H9 (cell line): Measurements from ENCODE around the gene MSI2. TPM values are rescaled to one million over a fixed set of nuclear protein-coding genes. Genes with fewer than 3 reads are reported as not detected.

ENCODE experiments used
- DNase-seq: peaks from one replicate; pipeline ENCODE4 v3.0.0-alpha.2; 2017
- H2AFZ ChIP-seq: one replicate; pipeline ENCODE4 v1.6.1; 2013; ENCODE audit warnings: mild to moderate bottlenecking, low read length, control low read depth, moderate library complexity
- H2AK5ac ChIP-seq: 2 replicates; pipeline ENCODE4 v1.6.1; 2013; ENCODE audit warnings: low read length, control low read depth, mixed read lengths; ENCODE audit not compliant: insufficient read length
- H2BK120ac ChIP-seq: one replicate; pipeline ENCODE4 v1.6.1; 2013; ENCODE audit warnings: low read depth, mild to moderate bottlenecking, low read length, control low read depth, inconsistent platforms; ENCODE audit not compliant: poor library complexity, severe bottlenecking
- H2BK12ac ChIP-seq: 2 replicates; pipeline ENCODE4 v1.6.1; 2013; ENCODE audit warnings: low read length, control low read depth, mixed read lengths, low read depth; ENCODE audit not compliant: insufficient read length
- H2BK15ac ChIP-seq: 2 replicates; pipeline ENCODE4 v1.6.1; 2013; ENCODE audit warnings: low read depth, low read length, control low read depth
- H2BK20ac ChIP-seq: one replicate; pipeline ENCODE4 v1.6.1; 2013; ENCODE audit warnings: low read depth, mild to moderate bottlenecking, low read length, control low read depth, inconsistent platforms; ENCODE audit not compliant: poor library complexity, severe bottlenecking
- H2BK5ac ChIP-seq: 2 replicates; pipeline ENCODE4 v1.6.1; 2013; ENCODE audit warnings: low read length, control low read depth, mixed read lengths; ENCODE audit not compliant: insufficient read length
- H3K14ac ChIP-seq: 2 replicates; pipeline ENCODE4 v1.6.1; 2013; ENCODE audit warnings: low read length, control low read depth; ENCODE audit not compliant: insufficient read depth
- H3K18ac ChIP-seq: 2 replicates; pipeline ENCODE4 v1.6.1; 2013; ENCODE audit warnings: low read depth, mild to moderate bottlenecking, mixed read lengths, low read length, control low read depth; ENCODE audit not compliant: insufficient read length
- H3K23ac ChIP-seq: 2 replicates; pipeline ENCODE4 v1.6.1; 2013; ENCODE audit warnings: low read length, control low read depth, mixed read lengths, low read depth; ENCODE audit not compliant: insufficient read length
- H3K23me2 ChIP-seq: 2 replicates; pipeline ENCODE4 v1.6.1; 2013; ENCODE audit warnings: low read depth, mild to moderate bottlenecking, mixed read lengths, low read length, control low read depth; ENCODE audit not compliant: insufficient read length, poor library complexity, severe bottlenecking
- H3K27ac ChIP-seq: 2 replicates; pipeline ENCODE4 v1.5.1; 2013; ENCODE audit warnings: low read length, control low read depth, mixed read lengths, low read depth; ENCODE audit not compliant: insufficient read length
- H3K27me3 ChIP-seq: 2 replicates; pipeline ENCODE4 v1.6.1; 2013; ENCODE audit warnings: low read length, control low read depth, inconsistent platforms; ENCODE audit not compliant: insufficient read depth
- H3K4ac ChIP-seq: 2 replicates; pipeline ENCODE4 v1.6.1; 2013; ENCODE audit warnings: low read depth, mild to moderate bottlenecking, control low read depth, inconsistent platforms, low read length, moderate library complexity
- H3K4me1 ChIP-seq: 2 replicates; pipeline ENCODE4 v1.6.1; 2013; ENCODE audit warnings: low read length, control low read depth, inconsistent platforms; ENCODE audit not compliant: insufficient read depth
- H3K4me2 ChIP-seq: 2 replicates; pipeline ENCODE4 v1.6.1; 2013; ENCODE audit warnings: low read length, control low read depth, mixed read lengths; ENCODE audit not compliant: insufficient read length, insufficient read depth
- H3K56ac ChIP-seq: 2 replicates; pipeline ENCODE4 v1.6.1; 2013; ENCODE audit warnings: low read depth, mild to moderate bottlenecking, mixed read lengths, low read length, control low read depth; ENCODE audit not compliant: insufficient read length
- H3K79me1 ChIP-seq: 2 replicates; pipeline ENCODE4 v1.6.1; 2013; ENCODE audit warnings: low read depth, mild to moderate bottlenecking, moderate library complexity, low read length, control low read depth, inconsistent platforms; ENCODE audit not compliant: insufficient read depth, poor library complexity, severe bottlenecking
- H3K79me2 ChIP-seq: 2 replicates; pipeline ENCODE4 v1.6.1; 2013; ENCODE audit warnings: low read length, control low read depth, inconsistent platforms; ENCODE audit not compliant: insufficient read depth
- H3K9ac ChIP-seq: 2 replicates; pipeline ENCODE4 v1.6.1; 2013; ENCODE audit warnings: low read length, control low read depth, mixed read lengths; ENCODE audit not compliant: insufficient read length; ENCODE audit errors: extremely low read depth
- H3K9me3 ChIP-seq: one replicate; pipeline ENCODE4 v1.6.1; 2013; ENCODE audit warnings: low read depth, low read length, inconsistent platforms; ENCODE audit not compliant: control insufficient read depth
- H3T11ph ChIP-seq: one replicate; pipeline ENCODE4 v1.6.1; 2013; ENCODE audit warnings: mild to moderate bottlenecking, low read length, control low read depth, inconsistent platforms
- H4K20me1 ChIP-seq: one replicate; pipeline ENCODE4 v1.6.1; 2013; ENCODE audit not compliant: control insufficient read depth, insufficient read length, insufficient read depth
- H4K5ac ChIP-seq: 2 replicates; pipeline ENCODE4 v1.6.1; 2013; ENCODE audit warnings: low read depth, mild to moderate bottlenecking, mixed read lengths, low read length, control low read depth; ENCODE audit not compliant: insufficient read length
- H4K8ac ChIP-seq: replicated peaks from 2 replicates; pipeline ENCODE4 v1.6.1; 2013; ENCODE audit warnings: low read length, control low read depth, mixed read lengths, low read depth; ENCODE audit not compliant: insufficient read length
- H4K91ac ChIP-seq: 2 replicates; pipeline ENCODE4 v1.6.1; 2013; ENCODE audit warnings: low read depth, mild to moderate bottlenecking, moderate library complexity, mixed read lengths, low read length, control low read depth; ENCODE audit not compliant: insufficient read length
- H3K27ac Mint-ChIP-seq, 3 experiments: 2 replicates in 2 of 3; 3 replicates in 1 of 3; pipeline ENCODE4 v1.8.0; 2020 to 2021; ENCODE audit warnings: mixed read lengths in 3 of 3, mild to moderate bottlenecking in 1 of 3, moderate library complexity in 1 of 3
- H3K27me3 Mint-ChIP-seq: 2 replicates; pipeline ENCODE4 v1.8.0; 2021; ENCODE audit warnings: low read depth, mild to moderate bottlenecking, moderate library complexity, mixed read lengths
- H3K36me3 Mint-ChIP-seq, 3 experiments: 2 replicates in 2 of 3; 3 replicates in 1 of 3; pipeline ENCODE4 v1.8.0; 2020 to 2021; ENCODE audit warnings: low read depth in 3 of 3, mixed read lengths in 3 of 3; ENCODE audit not compliant: insufficient read depth in 1 of 3
- H3K4me1 Mint-ChIP-seq, 2 experiments: 2 replicates each; pipeline ENCODE4 v1.8.0; 2020; ENCODE audit warnings: mixed read lengths in 2 of 2
- H3K4me3 Mint-ChIP-seq, 2 experiments: 2 replicates in 1 of 2; 3 replicates in 1 of 2; pipeline ENCODE4 v1.8.0; 2020 to 2021; ENCODE audit warnings: mild to moderate bottlenecking in 2 of 2, mixed read lengths in 2 of 2, moderate library complexity in 1 of 2
- H3K9me3 Mint-ChIP-seq, 2 experiments: 2 replicates in 1 of 2; 3 replicates in 1 of 2; pipeline ENCODE4 v1.8.0; 2020; ENCODE audit warnings: mild to moderate bottlenecking in 2 of 2, mixed read lengths in 2 of 2, moderate library complexity in 1 of 2
- WGBS: extraction: QIAGEN DNeasy Blood & Tissue Kit; methylation state at CpG from one replicate; pipeline ENCODE4 v1.1.7; 2013; ENCODE audit warnings: missing lambda C conversion rate, low lambda C conversion rate, mixed read lengths; ENCODE audit not compliant: insufficient read length; ENCODE audit errors: extremely low coverage; 5-methylcytosine and 5-hydroxymethylcytosine counted together
- total RNA-seq: library from RNA; stranded (reverse); gene quantifications from 2 replicates; pipeline ENCODE4 v1.2.1, GENCODE V29; 2021
- TF ChIP-seq, protein P1 (sequence below): fragments of 200-600 bp; sonication (generic); conservative IDR thresholded peaks from 3 replicates; pipeline ENCODE4 v1.8.0; 2021; ENCODE audit warnings: antibody characterized with exemption, mild to moderate bottlenecking

MSI2 gene
- total RNA-seq, 1 experiment from 2014 or later = 98.5 TPM

GRCh38 chr17:57516290-57517230 lies 260.2 kb downstream of the MSI2 start:
- Mint-ChIP-seq H3K36me3 (peaks cover 0 to 2% (median 0%) of the 10 kb centered on the region in 3 experiments; a peak in 3 of 7 replicates), H3K27me3 (no peaks in the 10 kb centered on the region), H3K9me3 (no peaks in the 10 kb centered on the region), H3K27ac (no peak overlapping the region; a peak in 1 of 7 replicates), H3K4me1 (peaks cover 41 to 62% of the 10 kb centered on the region in 2 experiments), H3K4me3 (no peak overlapping the region)
- Histone ChIP-seq H2BK5ac (no peak overlapping the region), H2AK5ac (no peak overlapping the region), H3K79me2 (no peaks in the 10 kb centered on the region; the same call in 1 of the 2 replicates), H3K14ac (no peak overlapping the region), H3K79me1 (no peaks in the 10 kb centered on the region), H4K20me1 (no peaks in the 10 kb centered on the region), H3K4ac (no peak overlapping the region), H3K23me2 (no peaks in the 10 kb centered on the region), H3K4me1 (no peaks in the 10 kb centered on the region; the same call in 1 of the 2 replicates), H3K18ac (no peak overlapping the region), H2BK20ac (no peak overlapping the region), H2BK120ac (no peak overlapping the region), H3K4me2 (no peak overlapping the region), H4K91ac (no peak overlapping the region), H3K9me3 (no peaks in the 10 kb centered on the region), H3K56ac (no peak overlapping the region), H2BK15ac (no peak overlapping the region), H4K8ac (no peak overlapping the region), H3K27ac (no peak overlapping the region), H3K23ac (no peak overlapping the region), H2AFZ (no peak overlapping the region), H4K5ac (no peak overlapping the region), H2BK12ac (no peak overlapping the region), H3K27me3 (no peaks in the 10 kb centered on the region), H3K9ac (no peak overlapping the region), H3T11ph (no peak overlapping the region)
- TF ChIP-seq, protein P1, sequence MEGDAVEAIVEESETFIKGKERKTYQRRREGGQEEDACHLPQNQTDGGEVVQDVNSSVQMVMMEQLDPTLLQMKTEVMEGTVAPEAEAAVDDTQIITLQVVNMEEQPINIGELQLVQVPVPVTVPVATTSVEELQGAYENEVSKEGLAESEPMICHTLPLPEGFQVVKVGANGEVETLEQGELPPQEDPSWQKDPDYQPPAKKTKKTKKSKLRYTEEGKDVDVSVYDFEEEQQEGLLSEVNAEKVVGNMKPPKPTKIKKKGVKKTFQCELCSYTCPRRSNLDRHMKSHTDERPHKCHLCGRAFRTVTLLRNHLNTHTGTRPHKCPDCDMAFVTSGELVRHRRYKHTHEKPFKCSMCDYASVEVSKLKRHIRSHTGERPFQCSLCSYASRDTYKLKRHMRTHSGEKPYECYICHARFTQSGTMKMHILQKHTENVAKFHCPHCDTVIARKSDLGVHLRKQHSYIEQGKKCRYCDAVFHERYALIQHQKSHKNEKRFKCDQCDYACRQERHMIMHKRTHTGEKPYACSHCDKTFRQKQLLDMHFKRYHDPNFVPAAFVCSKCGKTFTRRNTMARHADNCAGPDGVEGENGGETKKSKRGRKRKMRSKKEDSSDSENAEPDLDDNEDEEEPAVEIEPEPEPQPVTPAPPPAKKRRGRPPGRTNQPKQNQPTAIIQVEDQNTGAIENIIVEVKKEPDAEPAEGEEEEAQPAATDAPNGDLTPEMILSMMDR = no peak
- no CpG with 5 or more reads among the region's 10 CpGs for WGBS
- DNase-seq = no peak
